ENCODE results near the gene URI1. TPM values are rescaled to one million over a fixed set of nuclear protein-coding genes. Genes with fewer than 3 reads are reported as not detected.
A peak's percentile ranks its signal among the peaks of the same experiment; 100 is the strongest.

URI1 gene
- total and polyA plus RNA-seq, 2 of the 8 experiments (the other 6 are each of a cell fraction or from before 2014, with no cell fraction given) = 27.7 to 64.3 TPM

DNA sequence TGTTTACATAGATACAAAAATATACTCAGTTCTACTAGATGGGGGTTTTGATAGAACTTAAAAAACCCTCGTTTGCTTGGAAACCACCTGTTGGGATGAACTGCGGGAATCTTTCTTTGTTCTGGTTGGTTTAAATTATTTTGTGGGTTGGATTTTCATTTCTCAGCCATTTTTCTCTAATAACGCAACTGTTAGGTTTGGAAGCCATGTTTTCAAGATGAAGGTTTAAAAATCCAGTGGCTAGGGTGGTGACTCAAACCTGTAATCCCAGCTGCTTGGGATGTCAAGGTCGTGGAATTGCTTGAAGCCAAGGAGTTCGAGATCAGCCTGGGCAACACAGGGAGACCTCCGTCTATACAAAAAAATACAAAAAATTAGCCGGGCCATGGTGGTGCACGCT, 1.6 kb downstream of the URI1 start:
- H3K27me3 ChIP-seq (replicated peaks in 1 of 4; ENCODE audit: control insufficient read depth in 3 of 4, extremely low read depth in 1 of 4, insufficient read depth in 3 of 4, low read length in 3 of 4) = peaks cover 0 to 12% (median 9%) of the 10 kb centered on the region in 4 experiments; a peak in 3 of 7 replicates
- ChIA-PET POLR2A (ENCODE audit: partially characterized antibody) (interaction anchor here (0.6 kb wide), 1 partner anchor 14 kb away, joined by 3 read pairs; no protein-coding TSS in a partner anchor), CTCF (ENCODE audit: partially characterized antibody) (no interaction called here)
- no peak overlapping the region for H2BK5ac ChIP-seq (ENCODE audit: low read depth, low read length)
- peaks cover 0 to under 1% of the 10 kb centered on the region in 2 experiments; a peak in 2 of 4 replicates for H3K9me3 ChIP-seq (ENCODE audit: insufficient read depth in 2 of 2, low read depth in 1 of 2, low read length in 1 of 2)
- H4K91ac ChIP-seq (replicated peaks; ENCODE audit: insufficient read length, low read length) = no peak overlapping the region
- no peak overlapping the region for H2BK15ac ChIP-seq (ENCODE audit: low read length)
- H2AK5ac ChIP-seq (ENCODE audit: low read depth, low read length) = no peak overlapping the region
- H3K14ac ChIP-seq (ENCODE audit: insufficient read length) = no peak overlapping the region
- H3K23me2 ChIP-seq (ENCODE audit: low read depth, low read length) = peaks cover 2% of the 10 kb centered on the region; the same call in 1 of the 2 replicates
- H2AFZ ChIP-seq (ENCODE audit: low read length) = no peak overlapping the region
- no peak overlapping the region for H2BK20ac ChIP-seq (ENCODE audit: low read length)
- no peak overlapping the region for H3K18ac ChIP-seq (ENCODE audit: extremely low read depth, low read length)
- H3K79me2 ChIP-seq (ENCODE audit: control insufficient read depth in 1 of 2, insufficient read depth in 2 of 2, low read length in 2 of 2) = peaks cover 18 to 60% of the 10 kb centered on the region in 2 experiments
- no peak overlapping the region for H3K27ac ChIP-seq (ENCODE audit: low read depth, low read length)
- no peak overlapping the region for H4K8ac ChIP-seq (ENCODE audit: extremely low read depth, insufficient read depth, low read length)
- H2BK12ac ChIP-seq (ENCODE audit: low read depth, low read length) = no peak overlapping the region
- H2BK120ac ChIP-seq (replicated peaks; ENCODE audit: low read depth, low read length) = no peak overlapping the region
- peaks cover 0 to 6% of the 10 kb centered on the region in 2 experiments for H4K20me1 ChIP-seq (replicated peaks in 1 of 2; ENCODE audit: control insufficient read depth in 1 of 2, insufficient read depth in 2 of 2, low read length in 2 of 2)
- H4K5ac ChIP-seq (ENCODE audit: insufficient read length, low read depth, low read length) = no peak overlapping the region
- H3K9ac ChIP-seq (replicated peaks in 1 of 4; ENCODE audit: extremely low read depth in 1 of 4, low read depth in 3 of 4, low read length in 3 of 4) = no peak overlapping the region
- no peaks in the 10 kb centered on the region for H3K4me1 ChIP-seq (replicated peaks in 1 of 4; ENCODE audit: control insufficient read depth in 3 of 4, insufficient read depth in 4 of 4, low read length in 3 of 4)
- H3K36me3 ChIP-seq (ENCODE audit: control insufficient read depth in 2 of 4, insufficient read depth in 4 of 4, low read length in 3 of 4) = no peaks in the 10 kb centered on the region
- peak overlapping the region in 2 of 4 experiments; percentile 71 to 75; a peak in 4 of 8 replicates for H3K4me3 ChIP-seq (ENCODE audit: extremely low read depth in 1 of 4, insufficient read depth in 2 of 4, low read depth in 3 of 4, low read length in 4 of 4)
- peak overlapping the region; percentile 54 to 72; a peak in 3 of 4 replicates for H3K4me2 ChIP-seq (ENCODE audit: insufficient read depth in 1 of 2, low read depth in 2 of 2, low read length in 2 of 2)
- TF ChIP-seq RAD21 (IDR thresholded peaks at IDR 0.05 in 1 of 2, conservative IDR thresholded peaks at IDR 0.05 in 1 of 2; ENCODE audit: low read depth in 2 of 2, low read length in 2 of 2) (no peak), NRF1 (IDR thresholded peaks at IDR 0.05; ENCODE audit: low read depth, low read length) (no peak), SRF (IDR thresholded peaks at IDR 0.05; ENCODE audit: low read depth, low read length) (no peak), MAFK (IDR thresholded peaks at IDR 0.05; ENCODE audit: low read depth, low read length) (no peak), TEAD4 (IDR thresholded peaks at IDR 0.05; ENCODE audit: low read depth, low read length) (no peak), SIN3A (conservative IDR thresholded peaks at IDR 0.05 in 1 of 2, IDR thresholded peaks at IDR 0.05 in 1 of 2; ENCODE audit: low read depth in 1 of 2, low read length in 2 of 2) (no peak), GTF2F1 (IDR thresholded peaks at IDR 0.05; ENCODE audit: borderline replicate concordance, low read depth, low read length) (no peak), CHD2 (IDR thresholded peaks at IDR 0.05; ENCODE audit: low read length) (no peak), SIX5 (IDR thresholded peaks at IDR 0.05; ENCODE audit: low read depth, low read length) (no peak)
- TF ChIP-seq, protein P1, sequence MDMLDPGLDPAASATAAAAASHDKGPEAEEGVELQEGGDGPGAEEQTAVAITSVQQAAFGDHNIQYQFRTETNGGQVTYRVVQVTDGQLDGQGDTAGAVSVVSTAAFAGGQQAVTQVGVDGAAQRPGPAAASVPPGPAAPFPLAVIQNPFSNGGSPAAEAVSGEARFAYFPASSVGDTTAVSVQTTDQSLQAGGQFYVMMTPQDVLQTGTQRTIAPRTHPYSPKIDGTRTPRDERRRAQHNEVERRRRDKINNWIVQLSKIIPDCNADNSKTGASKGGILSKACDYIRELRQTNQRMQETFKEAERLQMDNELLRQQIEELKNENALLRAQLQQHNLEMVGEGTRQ (IDR thresholded peaks at IDR 0.05; ENCODE audit: low read length) = no peak
- H3K23ac ChIP-seq (ENCODE audit: insufficient read length) = no peak overlapping the region
- peaks cover 3% of the 10 kb centered on the region for H3K79me1 ChIP-seq (ENCODE audit: low read depth, low read length)
- no peak for FAIRE-seq
- WGBS, 2 experiments (ENCODE audit: extremely low coverage in 1 of 2, insufficient coverage in 1 of 2, insufficient read length in 1 of 2, insufficient replicate concordance in 2 of 2, low coverage in 1 of 2, low lambda C conversion rate in 2 of 2, missing lambda C conversion rate in 1 of 2) = 86% methylated on average over 8 of the region's 8 CpGs; no CpG with 5 or more reads in 1 of the 2 experiments
- no peak for DNase-seq (ENCODE audit: low read depth in 1 of 2, low spot score in 2 of 2)
- no peak overlapping the region for H3K56ac ChIP-seq (replicated peaks; ENCODE audit: insufficient read length, low read depth, low read length)
- no peak overlapping the region for H3K4ac ChIP-seq (replicated peaks; ENCODE audit: insufficient read length, low read depth, low read length)

Measured in H1 (cell line).